NCI-H2171 treated with DMSO at 0.1 percent for 48 hours (cell line): ENCODE results near the gene MEIOSIN.
A peak's percentile ranks its signal among the peaks of the same experiment; 100 is the strongest.
"Not testable (repeated sequence)": the region's sequence is repeated elsewhere in the genome, so short reads cannot be mapped to it uniquely, and the experiment has no call there.

Experiments used
- DNase-seq: peaks from one replicate; lab custom pipeline; 2025; lab: John Stamatoyannopoulos, UW

MEIOSIN gene

GRCh38 chr19:45733160-45733810, at the start of gene MEIOSIN:
TSS of gene MEIOSIN (plus strand) at chr19:45733439. CDS start at chr19:45735377, 1,938 bp downstream.
- DNase-seq: no peak

GRCh38 chr19:45685045-45685444, 48.2 kb upstream of the MEIOSIN start:
- not testable (repeated sequence) for DNase-seq

GRCh38 chr19:45687599-45687998, 45.6 kb upstream of the MEIOSIN start:
- DNase-seq: no peak

GRCh38 chr19:45691516-45692186, 41.6 kb upstream of the MEIOSIN start, which contains the start of gene SNRPD2:
TSS of gene SNRPD2 (minus strand) at chr19:45691953. CDS start at chr19:45691888, 65 bp downstream.
- DNase-seq: peak; percentile 95

- peak; percentile 100 for DNase-seq
These were observed 40.8 kb upstream of the MEIOSIN start, which contains the start of gene QPCTL for GRCh38 chr19:45692187-45693105. TSS of gene QPCTL (plus strand) at chr19:45692666. CDS start at chr19:45692704, 38 bp downstream.

- peak; percentile 65 for DNase-seq
These were observed 40.0 kb upstream of the MEIOSIN start for GRCh38 chr19:45693106-45693788.

- DNase-seq: no peak
These were observed 31.6 kb upstream of the MEIOSIN start for GRCh38 chr19:45701676-45702075.

GRCh38 chr19:45705115-45705514, 28.1 kb upstream of the MEIOSIN start:
- no peak for DNase-seq

- DNase-seq: peak; percentile 65
These were observed 27.4 kb upstream of the MEIOSIN start for GRCh38 chr19:45705710-45706415.

- no peak for DNase-seq
These were observed 22.7 kb upstream of the MEIOSIN start for GRCh38 chr19:45710356-45711130.

GRCh38 chr19:45711851-45712698, 21.2 kb upstream of the MEIOSIN start:
- DNase-seq: no peak

GRCh38 chr19:45712699-45713067, 20.6 kb upstream of the MEIOSIN start:
- no peak for DNase-seq

GRCh38 chr19:45713141-45713540, 20.1 kb upstream of the MEIOSIN start:
- no peak for DNase-seq

GRCh38 chr19:45715139-45715538, 18.1 kb upstream of the MEIOSIN start:
- DNase-seq: no peak

- peak; percentile 45 for DNase-seq
These were observed 16.7 kb upstream of the MEIOSIN start for GRCh38 chr19:45716359-45717130.

GRCh38 chr19:45717131-45717982, 15.9 kb upstream of the MEIOSIN start:
- DNase-seq: peak; percentile 99

- no peak for DNase-seq
These were observed 15.1 kb upstream of the MEIOSIN start for GRCh38 chr19:45717983-45718650.
